ENCODE results near the gene CRIM1. TPM values are rescaled to one million over a fixed set of nuclear protein-coding genes. Genes with fewer than 3 reads are reported as not detected.
A peak's percentile ranks its signal among the peaks of the same experiment; 100 is the strongest.

The CRIM1 gene
- total RNA-seq, 2 donors from 2014 or later = 55.7 to 90.7 TPM

DNA sequence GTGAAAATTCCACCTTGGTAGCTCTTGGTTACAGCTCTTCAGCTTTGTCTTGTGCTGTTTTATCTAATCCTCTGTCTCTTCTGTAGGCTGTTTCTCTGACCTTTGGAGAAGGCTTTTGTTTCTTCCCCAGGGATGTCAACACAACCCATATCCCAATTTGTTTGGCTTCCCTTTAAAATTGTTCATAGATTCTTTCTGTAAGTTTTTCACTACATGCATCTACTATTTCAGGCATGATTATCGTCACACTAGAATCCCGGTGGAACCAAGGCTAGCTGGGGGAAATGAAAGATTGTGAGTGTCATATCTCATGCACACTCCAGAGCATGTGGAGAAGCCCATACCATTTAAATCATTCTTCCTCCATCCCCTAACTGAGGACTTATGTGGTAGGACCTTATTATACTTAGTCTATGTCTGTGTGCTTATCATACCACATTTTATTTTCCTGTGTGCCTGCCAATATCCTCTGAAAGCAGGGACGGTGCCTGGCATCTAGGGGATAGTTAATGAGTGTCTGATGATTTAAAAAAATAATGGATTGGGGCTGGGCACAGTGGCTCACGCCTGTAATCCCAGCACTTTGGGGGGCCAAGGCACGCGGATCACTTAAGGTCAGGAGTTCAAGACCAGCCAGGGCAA lies 59.9 kb downstream of the CRIM1 start:
- no peaks in the 10 kb centered on the region for H3K4me1 ChIP-seq
- no peak overlapping the region for H3K4me3 ChIP-seq
- H3K36me3 ChIP-seq = no peaks in the 10 kb centered on the region
- H3K27ac ChIP-seq = no peak overlapping the region
- intact Hi-C loops (cut with DNase I) = no loop called here
- no peaks in the 10 kb centered on the region for H3K27me3 ChIP-seq
- H3K9me3 ChIP-seq = no peaks in the 10 kb centered on the region
- no peak overlapping the region for H3K9ac ChIP-seq (ENCODE audit: low read depth in 2 of 2, low read length in 2 of 2)
- DNase-seq = no peak
- TF ChIP-seq, protein P1, sequence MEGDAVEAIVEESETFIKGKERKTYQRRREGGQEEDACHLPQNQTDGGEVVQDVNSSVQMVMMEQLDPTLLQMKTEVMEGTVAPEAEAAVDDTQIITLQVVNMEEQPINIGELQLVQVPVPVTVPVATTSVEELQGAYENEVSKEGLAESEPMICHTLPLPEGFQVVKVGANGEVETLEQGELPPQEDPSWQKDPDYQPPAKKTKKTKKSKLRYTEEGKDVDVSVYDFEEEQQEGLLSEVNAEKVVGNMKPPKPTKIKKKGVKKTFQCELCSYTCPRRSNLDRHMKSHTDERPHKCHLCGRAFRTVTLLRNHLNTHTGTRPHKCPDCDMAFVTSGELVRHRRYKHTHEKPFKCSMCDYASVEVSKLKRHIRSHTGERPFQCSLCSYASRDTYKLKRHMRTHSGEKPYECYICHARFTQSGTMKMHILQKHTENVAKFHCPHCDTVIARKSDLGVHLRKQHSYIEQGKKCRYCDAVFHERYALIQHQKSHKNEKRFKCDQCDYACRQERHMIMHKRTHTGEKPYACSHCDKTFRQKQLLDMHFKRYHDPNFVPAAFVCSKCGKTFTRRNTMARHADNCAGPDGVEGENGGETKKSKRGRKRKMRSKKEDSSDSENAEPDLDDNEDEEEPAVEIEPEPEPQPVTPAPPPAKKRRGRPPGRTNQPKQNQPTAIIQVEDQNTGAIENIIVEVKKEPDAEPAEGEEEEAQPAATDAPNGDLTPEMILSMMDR (IDR thresholded peaks at IDR 0.05) = no peak

GRCh38 chr2:36416370-36417165 lies 61.0 kb downstream of the CRIM1 start:
- no peak overlapping the region for H3K9ac ChIP-seq (ENCODE audit: low read depth in 2 of 2, low read length in 2 of 2)
- TF ChIP-seq, protein P1 (IDR thresholded peaks at IDR 0.05) = no peak
- H3K9me3 ChIP-seq = no peaks in the 10 kb centered on the region
- no peaks in the 10 kb centered on the region for H3K36me3 ChIP-seq
- peak; percentile 60 for DNase-seq
- no peak overlapping the region for H3K4me3 ChIP-seq
- H3K4me1 ChIP-seq = no peaks in the 10 kb centered on the region
- no peaks in the 10 kb centered on the region for H3K27me3 ChIP-seq
- H3K27ac ChIP-seq = no peak overlapping the region
- intact Hi-C loops (cut with DNase I) = no loop called here

GRCh38 chr2:36420569-36421181 lies 65.1 kb downstream of the CRIM1 start:
- Histone ChIP-seq H3K4me3 (no peak overlapping the region), H3K27me3 (no peaks in the 10 kb centered on the region), H3K9ac (ENCODE audit: low read depth in 2 of 2, low read length in 2 of 2) (no peak overlapping the region), H3K27ac (no peak overlapping the region), H3K4me1 (no peaks in the 10 kb centered on the region), H3K36me3 (no peaks in the 10 kb centered on the region), H3K9me3 (no peaks in the 10 kb centered on the region)
- TF ChIP-seq, protein P1 (IDR thresholded peaks at IDR 0.05) = no peak
- DNase-seq = no peak
- intact Hi-C loops (cut with DNase I) = no loop called here

GRCh38 chr2:36421379-36421778 lies 65.8 kb downstream of the CRIM1 start:
- Histone ChIP-seq H3K9me3 (no peaks in the 10 kb centered on the region), H3K27ac (no peak overlapping the region), H3K27me3 (no peaks in the 10 kb centered on the region), H3K4me3 (no peak overlapping the region), H3K9ac (ENCODE audit: low read depth in 2 of 2, low read length in 2 of 2) (no peak overlapping the region), H3K36me3 (no peaks in the 10 kb centered on the region), H3K4me1 (no peaks in the 10 kb centered on the region)
- no peak for DNase-seq
- TF ChIP-seq, protein P1 (IDR thresholded peaks at IDR 0.05) = no peak
- intact Hi-C loops (cut with DNase I) = no loop called here

- Histone ChIP-seq H3K36me3 (no peaks in the 10 kb centered on the region), H3K9ac (ENCODE audit: low read depth in 2 of 2, low read length in 2 of 2) (no peak overlapping the region), H3K4me1 (no peaks in the 10 kb centered on the region), H3K4me3 (no peak overlapping the region), H3K27ac (peak overlapping the region; percentile 7), H3K9me3 (no peaks in the 10 kb centered on the region), H3K27me3 (no peaks in the 10 kb centered on the region)
- TF ChIP-seq, protein P1 (IDR thresholded peaks at IDR 0.05) = no peak
- DNase-seq = peak; percentile 58
- intact Hi-C loops (cut with DNase I) = no loop called here
These were observed 67.6 kb downstream of the CRIM1 start for GRCh38 chr2:36423172-36423571.
